GM23338 (cell line): Measurements from ENCODE around the gene PLA2G10.

Experiments used
- CREB1 ChIP-seq: fragments of 250-450 bp; sonication (Bioruptor Pico); IDR thresholded peaks from 2 replicates; pipeline ENCODE4 v1.5.0; 2020; ENCODE audit warnings: low read depth, mild to moderate bottlenecking, moderate library complexity
- CTCF ChIP-seq, 2 experiments: fragments of 200-600 bp in 1 of 2; sonication (generic) in 1 of 2; conservative IDR thresholded peaks; 2 replicates each; pipeline versions ENCODE4 v1.5.1 to v1.6.1; 2016 to 2017; ENCODE audit warnings: antibody characterized with exemption in 2 of 2, low read depth in 2 of 2, mild to moderate bottlenecking in 2 of 2, moderate library complexity in 1 of 2
- ETS1 ChIP-seq: IDR thresholded peaks from 2 replicates; pipeline ENCODE4 v1.6.1; 2016; ENCODE audit warnings: antibody characterized with exemption
- EZH2 ChIP-seq: fragments of 200-600 bp; sonication (generic); IDR thresholded peaks from one replicate; pipeline ENCODE4 v1.8.0; 2017; ENCODE audit warnings: antibody characterized with exemption, mild to moderate bottlenecking, low read depth; ENCODE audit not compliant: unreplicated experiment
- EZH2phosphoT487 ChIP-seq: fragments of 200-600 bp; sonication (generic); IDR thresholded peaks from one replicate; pipeline ENCODE4 v1.8.1; 2018; ENCODE audit warnings: antibody characterized with exemption; ENCODE audit not compliant: unreplicated experiment
- JUNB ChIP-seq: IDR thresholded peaks from one replicate; pipeline ENCODE4 v1.6.1; 2016; ENCODE audit warnings: antibody characterized with exemption; ENCODE audit not compliant: unreplicated experiment
- POLR2AphosphoS5 ChIP-seq: IDR thresholded peaks from 2 replicates; pipeline ENCODE4 v1.6.1; 2016; ENCODE audit warnings: antibody characterized with exemption, low read depth
- REST ChIP-seq: IDR thresholded peaks from one replicate; pipeline ENCODE4 v1.6.1; 2018; ENCODE audit warnings: antibody characterized with exemption; ENCODE audit not compliant: unreplicated experiment
- ZNF114 ChIP-seq: fragments of 250-450 bp; sonication (Bioruptor Pico); IDR thresholded peaks from 2 replicates; pipeline ENCODE4 v1.5.0; 2020; ENCODE audit warnings: mild to moderate bottlenecking, moderate library complexity
- ZNF462 ChIP-seq: fragments of 250-450 bp; sonication (Bioruptor Pico); IDR thresholded peaks from 2 replicates; pipeline ENCODE4 v1.5.0; 2020; ENCODE audit warnings: mild to moderate bottlenecking, moderate library complexity

GRCh38 chr16:14650629-14651028 lies 43.5 kb downstream of the PLA2G10 start:
- no peak for TF ChIP-seq CTCF (conservative IDR thresholded peaks at IDR 0.05; ENCODE audit: low read depth in 2 of 2)
- TF ChIP-seq CREB1: no peak
- no peak for TF ChIP-seq EZH2
- TF ChIP-seq JUNB: no peak
- TF ChIP-seq POLR2AphosphoS5: no peak
- no peak for TF ChIP-seq REST
- no peak for TF ChIP-seq EZH2phosphoT487
- no peak for TF ChIP-seq ZNF462 (CRISPR knock-in tag)
- no peak for TF ChIP-seq ETS1
- TF ChIP-seq ZNF114 (CRISPR knock-in tag): no peak
